ENCODE data around the gene ROBO1.

Gene ROBO1

DNA sequence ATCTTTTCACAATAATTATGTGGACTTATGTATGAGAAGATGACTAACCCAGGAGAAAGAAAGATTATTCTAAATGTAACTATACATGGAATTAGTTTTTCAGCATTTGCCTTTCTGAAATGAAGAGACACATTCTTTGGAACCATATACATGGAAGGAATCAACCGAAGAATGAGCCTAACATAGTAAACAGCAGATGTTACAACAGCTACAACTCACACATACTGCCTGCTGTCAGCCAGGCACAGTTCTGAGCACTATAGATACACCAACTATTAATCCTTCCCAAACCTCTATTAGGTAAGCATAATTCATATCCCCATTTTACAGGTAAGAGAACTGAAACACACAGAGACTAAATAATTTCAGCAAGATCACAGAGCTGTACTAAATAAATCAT is 840.0 kb downstream of the ROBO1 start:
- DNase-seq (ENCODE audit: low read depth in 2 of 2, low spot score in 1 of 2), result no peak

DNA sequence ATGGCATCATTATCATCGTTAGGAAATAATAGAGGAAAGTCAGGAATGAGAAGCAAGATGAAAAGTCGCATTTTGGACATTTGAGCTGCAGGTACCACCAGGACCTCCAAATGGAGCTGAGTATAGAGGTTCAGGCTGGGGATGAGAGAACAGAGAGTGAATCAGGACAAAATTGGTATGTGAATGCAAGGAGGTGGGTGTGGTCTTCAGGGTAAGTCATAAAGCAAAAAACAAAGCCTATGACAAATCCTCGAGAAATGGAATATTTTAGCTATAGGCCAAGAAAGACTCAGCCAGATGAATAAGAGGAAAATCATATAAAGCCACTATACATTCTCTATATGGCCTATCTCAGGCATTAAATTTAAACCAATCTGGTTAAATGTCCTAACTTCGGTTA is 841.3 kb downstream of the ROBO1 start:
- no peak for DNase-seq (ENCODE audit: low read depth in 2 of 2, low spot score in 1 of 2)

DNA sequence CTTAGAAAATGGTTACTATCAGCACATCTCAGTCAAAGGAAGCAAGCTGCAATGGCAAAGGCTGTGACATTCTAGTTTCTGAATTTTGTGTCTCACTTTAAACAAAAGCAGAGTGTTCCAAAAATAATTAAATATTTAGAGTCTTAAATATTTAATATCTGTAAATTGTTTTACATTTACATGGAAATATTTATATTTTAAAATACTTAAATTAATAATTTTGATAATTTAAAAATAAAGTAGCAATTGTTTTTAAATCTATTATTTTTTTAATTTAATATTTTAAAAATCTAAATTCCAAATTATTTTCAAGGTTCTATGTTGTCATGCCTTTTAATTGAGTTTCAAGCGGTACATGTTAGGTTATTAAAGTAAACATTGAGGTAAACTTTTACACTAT is 843.1 kb downstream of the ROBO1 start:
- DNase-seq (ENCODE audit: low read depth in 2 of 2, low spot score in 1 of 2), result no peak

DNA sequence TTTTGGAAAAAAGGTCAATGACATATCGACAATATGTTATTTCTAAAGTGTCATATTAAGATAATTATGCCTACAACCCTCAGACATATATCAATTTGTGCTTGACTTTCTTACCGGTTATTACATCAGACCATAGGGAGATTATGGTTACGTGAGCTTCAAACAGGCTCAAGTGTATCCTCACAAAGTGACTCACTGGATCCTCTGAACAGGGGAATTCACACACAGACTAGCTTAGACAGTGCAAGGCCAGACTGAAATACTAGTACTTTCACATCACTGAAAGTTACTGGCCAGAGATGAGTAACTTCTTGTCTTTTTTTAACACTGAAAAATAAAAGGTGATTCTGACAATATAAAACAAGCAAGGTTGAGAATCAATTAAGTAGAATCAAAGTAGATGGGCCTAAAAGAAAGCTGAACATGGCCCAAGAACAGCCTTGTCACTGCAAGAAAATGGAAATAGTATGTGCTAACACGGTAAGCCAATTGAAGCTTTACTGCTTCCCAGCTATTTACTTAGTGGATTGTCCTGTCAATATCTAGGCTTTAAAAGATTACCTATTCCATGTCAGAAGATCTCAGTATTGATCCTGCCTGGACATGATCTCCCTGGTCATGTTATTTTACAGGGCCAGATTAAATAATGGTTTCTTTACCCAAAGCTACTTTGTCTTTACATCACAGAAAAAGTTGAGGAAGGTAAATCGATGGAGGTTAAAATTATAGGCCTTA is 848.6 kb downstream of the ROBO1 start:
- DNase-seq (ENCODE audit: low read depth in 2 of 2, low spot score in 1 of 2), result no peak

DNA sequence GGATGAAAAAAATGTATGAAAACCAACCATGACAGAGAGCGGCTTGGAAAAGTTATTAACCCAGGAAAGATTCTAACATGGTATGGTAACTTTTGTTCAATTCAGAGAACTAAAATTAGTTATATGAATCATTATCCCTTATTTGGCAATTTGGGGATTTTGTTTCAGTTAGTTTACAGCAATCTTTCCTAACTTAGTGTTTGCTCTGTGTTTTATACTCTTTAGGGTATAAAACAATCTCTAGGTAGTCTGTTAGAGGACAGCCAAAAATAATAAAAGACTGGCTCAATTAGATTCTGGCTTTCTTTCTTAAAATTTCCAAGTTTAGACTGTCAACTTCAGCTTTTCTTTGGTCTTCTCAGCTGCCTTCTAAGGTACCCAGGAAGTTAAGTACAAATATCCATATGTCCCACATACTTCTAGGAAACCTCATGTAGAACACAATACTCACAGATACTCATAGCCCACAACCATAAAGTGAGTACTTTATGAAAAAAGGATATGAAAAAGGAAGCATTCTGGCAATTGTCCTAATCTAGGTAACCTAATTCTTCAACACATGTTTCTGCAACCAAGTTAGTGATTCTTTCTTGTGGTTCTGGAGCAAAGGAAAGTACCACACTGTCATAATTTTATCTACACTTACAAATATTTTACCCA is 849.3 kb downstream of the ROBO1 start:
- DNase-seq (ENCODE audit: low read depth in 2 of 2, low spot score in 1 of 2), result no peak

DNA sequence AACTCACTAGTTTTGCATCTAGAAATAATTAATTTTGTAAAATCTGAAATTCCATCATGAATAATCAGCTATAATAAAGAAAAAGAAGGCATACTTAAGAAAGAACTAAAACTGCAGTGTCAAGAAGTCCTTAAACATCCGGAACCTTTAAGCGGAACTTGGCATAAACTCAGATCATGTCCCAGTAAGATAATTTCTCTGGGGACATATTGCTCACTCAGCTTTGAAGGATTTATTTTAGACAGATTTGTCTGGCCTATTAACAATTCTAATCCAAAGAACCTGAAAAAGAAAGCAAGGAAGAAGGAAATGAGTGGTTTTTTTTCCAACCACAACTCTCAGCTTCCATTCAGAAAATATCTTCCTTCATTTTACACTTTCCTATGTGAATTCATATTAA is 850.3 kb downstream of the ROBO1 start:
- DNase-seq (ENCODE audit: low read depth in 2 of 2, low spot score in 1 of 2), result no peak

DNA sequence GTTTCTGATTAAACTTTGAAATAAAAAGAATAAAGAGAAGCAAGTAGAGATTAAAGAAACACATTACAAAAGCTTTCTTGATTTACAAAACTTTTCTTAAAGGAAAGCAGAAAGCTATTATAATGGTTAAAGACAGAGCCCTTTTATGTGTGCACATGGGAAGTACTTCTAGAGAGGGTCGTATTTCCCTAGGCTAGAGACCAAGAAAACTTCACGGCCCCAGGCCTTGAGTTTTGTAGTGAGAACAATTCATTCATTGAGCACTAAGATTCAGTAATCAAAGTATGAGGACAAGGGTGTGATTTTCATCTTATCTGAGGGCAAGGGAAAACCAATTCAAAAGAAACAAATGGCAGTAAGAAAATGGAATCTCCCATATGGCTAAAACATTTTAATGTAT is 854.1 kb downstream of the ROBO1 start:
- no peak for DNase-seq (ENCODE audit: low read depth in 2 of 2, low spot score in 1 of 2)

DNA sequence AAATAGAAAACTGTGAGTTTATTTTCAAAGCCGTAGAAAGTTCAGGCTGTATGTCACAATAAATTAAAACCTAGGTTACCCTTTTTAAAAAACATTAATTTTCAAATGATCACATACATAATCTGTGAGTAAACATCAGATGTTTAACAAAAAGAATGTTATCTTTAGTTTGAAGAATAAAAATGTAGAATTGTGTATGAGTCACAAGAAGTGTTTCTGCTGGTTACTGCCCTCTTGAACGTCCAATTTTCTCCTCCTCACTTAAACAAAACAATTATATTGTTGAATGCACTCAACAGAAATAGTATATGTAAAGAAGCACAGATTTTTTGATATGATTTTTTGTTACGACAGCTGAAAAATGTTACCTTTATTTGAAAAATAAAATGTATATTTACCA is 855.1 kb downstream of the ROBO1 start:
- DNase-seq (ENCODE audit: low read depth in 2 of 2, low spot score in 1 of 2), result no peak

DNA sequence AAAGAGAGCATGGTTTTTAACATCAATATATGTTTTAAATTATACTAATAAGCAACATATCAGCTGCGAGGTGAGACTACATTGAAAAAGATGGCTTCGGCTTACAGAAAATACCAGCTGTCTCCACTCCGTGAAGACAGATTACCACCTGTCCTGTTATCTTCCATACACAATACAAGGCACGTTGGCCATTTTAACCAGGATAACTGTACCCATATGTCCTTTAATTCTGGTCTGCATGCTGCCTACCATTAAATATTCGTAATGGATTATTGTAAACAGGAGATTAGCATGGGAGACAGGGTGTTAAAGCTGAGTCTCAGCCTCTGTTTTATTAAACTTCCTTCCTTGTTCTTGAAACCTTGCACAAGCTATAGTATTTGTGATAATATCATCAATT is 855.5 kb downstream of the ROBO1 start:
- DNase-seq (ENCODE audit: low read depth in 2 of 2, low spot score in 1 of 2), result no peak

DNA sequence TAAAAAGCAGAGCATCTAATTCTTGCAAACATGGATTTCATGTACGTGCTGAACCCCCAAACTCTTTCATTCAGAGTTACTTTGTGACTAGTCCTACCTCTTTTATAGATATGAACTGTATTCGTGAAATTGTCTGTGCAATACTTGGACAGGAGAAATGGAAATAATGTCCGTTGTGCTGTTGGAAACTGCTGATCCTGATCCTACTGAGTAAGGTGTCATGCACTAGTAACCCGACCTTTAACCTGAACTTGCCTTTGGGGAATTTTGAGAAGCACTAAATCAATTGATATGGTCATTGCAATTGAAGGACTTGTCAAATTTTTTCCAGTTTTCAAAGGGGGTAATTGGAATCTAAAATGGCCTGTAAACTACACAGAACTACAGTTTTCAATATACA is 856.4 kb downstream of the ROBO1 start:
- DNase-seq (ENCODE audit: low read depth in 2 of 2, low spot score in 1 of 2), result no peak

DNA sequence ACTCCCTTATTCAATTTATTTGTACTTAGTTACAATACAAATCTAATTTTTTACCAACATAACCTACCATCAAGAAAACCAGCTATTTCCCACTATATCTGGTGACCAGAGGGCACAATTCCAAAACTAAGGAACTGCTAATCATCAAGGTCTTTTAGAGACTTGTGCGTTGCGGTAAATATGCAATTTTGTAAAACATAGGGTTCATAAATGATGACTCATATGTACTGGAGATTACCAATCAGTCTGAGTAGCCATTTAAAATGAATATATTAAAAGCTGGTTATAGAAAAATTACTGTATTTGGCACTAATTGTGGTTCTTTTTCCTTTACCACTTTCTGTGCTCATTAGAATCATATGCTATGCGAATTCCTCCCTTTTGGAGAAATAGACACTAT is 859.6 kb downstream of the ROBO1 start:
- DNase-seq (ENCODE audit: low read depth in 2 of 2, low spot score in 1 of 2), result no peak

DNA sequence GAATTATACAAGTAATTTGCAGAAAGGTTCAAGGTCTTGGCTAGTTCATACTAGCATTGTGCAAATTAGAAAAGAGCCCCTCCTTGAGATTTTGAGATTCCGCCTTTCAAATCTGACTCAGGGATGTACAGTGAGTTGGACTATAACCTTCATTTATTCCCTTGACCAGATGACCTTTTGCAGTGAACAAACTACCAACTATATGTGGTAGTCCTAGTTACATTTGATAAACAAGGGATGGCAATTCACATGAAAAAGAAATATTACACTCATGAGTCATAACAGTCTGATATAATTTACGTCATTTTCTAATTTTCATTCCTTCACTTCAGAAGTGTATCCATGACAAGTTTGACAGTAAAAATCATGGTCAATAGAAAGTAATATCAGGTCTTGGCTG is 860.4 kb downstream of the ROBO1 start:
- no peak for DNase-seq (ENCODE audit: low read depth in 2 of 2, low spot score in 1 of 2)

DNA sequence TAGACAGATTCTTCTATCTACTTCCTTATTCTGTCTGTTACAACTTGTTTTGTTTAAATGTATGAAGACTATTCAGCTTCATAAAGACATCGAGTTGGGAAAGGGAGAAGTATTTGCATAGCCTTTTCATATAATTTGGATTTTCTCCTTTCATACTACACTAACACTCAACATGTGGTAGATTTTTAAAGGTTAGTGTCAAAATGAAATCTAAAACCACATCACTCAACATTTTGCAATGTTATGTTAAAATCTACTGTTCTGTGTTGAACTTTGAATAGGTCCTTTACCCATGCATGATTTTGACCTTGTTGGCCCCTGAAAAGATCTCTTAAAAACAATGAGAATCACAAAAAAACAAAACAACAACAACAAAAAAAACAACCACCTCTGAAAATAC is 860.9 kb downstream of the ROBO1 start:
- no peak for DNase-seq (ENCODE audit: low read depth in 2 of 2, low spot score in 1 of 2)

DNA sequence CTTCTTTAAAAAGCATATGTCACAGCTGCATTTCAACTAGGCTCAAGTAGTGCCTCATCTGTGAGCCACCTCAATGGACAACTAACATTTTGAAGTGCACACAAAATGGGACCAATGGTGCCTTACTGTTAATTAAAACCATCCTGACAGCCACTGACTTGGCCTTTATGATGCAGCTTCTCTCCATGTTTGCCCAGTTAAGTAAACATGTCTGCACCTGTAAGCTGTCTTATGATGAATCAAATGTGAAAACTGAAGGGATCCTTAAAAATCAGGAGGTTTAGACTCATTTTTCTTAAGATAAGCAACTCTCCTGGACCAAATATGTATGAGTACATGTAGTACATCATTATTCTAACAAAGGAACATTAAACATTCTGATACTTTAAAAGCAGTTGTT is 861.6 kb downstream of the ROBO1 start:
- no peak for DNase-seq (ENCODE audit: low read depth in 2 of 2, low spot score in 1 of 2)

DNA sequence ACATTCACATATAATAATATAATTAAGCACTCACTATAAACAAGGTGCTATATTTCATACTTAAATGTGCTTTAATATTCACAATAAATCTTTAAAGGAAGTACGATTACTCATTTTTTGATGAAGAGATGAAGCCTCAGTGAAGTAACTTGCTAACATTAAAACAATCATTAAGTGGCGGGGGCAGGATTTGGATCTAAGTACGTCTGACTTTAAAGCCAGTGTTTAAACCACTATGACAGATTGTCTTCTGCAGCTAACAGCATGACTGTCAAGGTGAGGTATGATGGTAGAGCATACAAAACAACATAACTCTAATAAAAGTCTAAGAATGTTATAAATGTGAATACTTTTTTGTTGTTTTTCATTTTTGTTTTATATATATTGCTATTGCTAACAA is 862.1 kb downstream of the ROBO1 start:
- no peak for DNase-seq (ENCODE audit: low read depth in 2 of 2, low spot score in 1 of 2)

DNA sequence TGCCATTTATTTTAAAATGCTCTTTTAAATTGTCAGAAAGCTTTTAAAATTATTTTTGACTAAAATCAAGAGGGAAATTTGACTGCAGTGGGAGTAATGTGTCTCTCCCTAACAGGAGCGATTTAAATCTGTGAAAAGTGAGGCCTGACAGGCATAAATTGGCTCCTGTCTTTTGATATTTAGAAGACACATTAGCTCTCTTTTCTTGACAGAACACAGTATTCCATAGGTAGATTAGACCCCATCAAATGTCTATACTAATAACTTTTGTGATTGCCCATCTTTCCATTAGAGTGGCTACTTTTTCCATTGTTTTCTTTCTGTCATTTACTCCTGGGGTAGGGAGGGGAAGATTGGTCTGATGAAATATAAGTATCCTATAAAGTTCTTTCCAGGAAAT is 866.3 kb downstream of the ROBO1 start:
- no peak for DNase-seq (ENCODE audit: low read depth in 2 of 2, low spot score in 1 of 2)

DNA sequence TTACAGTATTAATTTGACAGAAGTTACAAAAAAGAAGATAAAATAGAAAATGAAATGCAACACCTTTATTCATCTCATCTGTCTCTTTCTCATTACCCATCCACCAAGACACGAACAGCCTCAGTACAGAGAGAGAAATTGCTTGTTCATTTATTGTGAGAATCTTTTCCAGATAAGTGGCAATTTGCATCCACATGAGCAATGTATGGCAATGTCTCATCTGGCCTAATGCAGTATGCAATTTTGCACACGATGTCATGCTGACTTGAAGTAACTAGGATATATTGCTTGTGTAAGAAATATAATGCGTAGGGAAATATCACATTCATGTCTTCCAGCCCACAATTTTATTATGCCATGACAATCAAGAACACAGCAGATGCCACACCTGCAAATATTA is 866.9 kb downstream of the ROBO1 start:
- DNase-seq (ENCODE audit: low read depth in 2 of 2, low spot score in 1 of 2), result no peak

DNA sequence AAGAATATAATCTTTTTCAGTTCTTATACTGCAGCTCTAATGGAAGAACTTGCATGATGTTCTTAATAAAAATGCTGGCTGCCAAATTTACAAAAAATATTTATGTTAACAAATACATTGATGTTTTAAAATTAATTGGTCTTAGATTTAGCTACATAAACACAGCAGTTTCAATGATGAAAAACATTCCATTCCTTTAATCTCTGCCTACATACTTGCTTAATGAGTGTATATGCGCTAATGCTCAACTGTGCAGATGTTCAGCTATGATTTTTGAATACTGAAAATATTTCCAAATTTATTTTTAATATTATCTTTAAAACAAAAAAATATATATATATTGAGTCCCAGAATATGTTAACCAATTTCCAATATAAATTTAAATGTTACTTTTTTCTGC is 867.4 kb downstream of the ROBO1 start:
- no peak for DNase-seq (ENCODE audit: low read depth in 2 of 2, low spot score in 1 of 2)

DNA sequence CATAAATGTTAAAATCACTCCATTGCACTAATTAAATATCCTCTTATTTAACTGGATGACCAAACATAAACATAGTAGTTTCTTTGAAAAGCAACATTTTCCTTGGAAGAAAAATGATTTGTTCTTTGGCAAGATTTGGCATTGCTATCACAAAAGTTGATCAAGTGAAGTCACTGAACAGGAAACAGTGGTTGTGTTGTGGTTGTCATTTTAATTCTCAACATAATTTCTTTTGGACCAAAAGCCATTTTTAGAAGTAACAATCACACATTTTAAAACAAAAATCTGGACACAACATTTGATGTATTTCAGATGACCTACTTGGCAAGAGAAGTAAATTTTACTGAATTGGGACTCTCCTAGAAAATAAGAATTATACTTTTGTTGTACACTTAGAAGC is 872.3 kb downstream of the ROBO1 start:
- DNase-seq (ENCODE audit: low read depth in 2 of 2, low spot score in 1 of 2), result no peak

DNA sequence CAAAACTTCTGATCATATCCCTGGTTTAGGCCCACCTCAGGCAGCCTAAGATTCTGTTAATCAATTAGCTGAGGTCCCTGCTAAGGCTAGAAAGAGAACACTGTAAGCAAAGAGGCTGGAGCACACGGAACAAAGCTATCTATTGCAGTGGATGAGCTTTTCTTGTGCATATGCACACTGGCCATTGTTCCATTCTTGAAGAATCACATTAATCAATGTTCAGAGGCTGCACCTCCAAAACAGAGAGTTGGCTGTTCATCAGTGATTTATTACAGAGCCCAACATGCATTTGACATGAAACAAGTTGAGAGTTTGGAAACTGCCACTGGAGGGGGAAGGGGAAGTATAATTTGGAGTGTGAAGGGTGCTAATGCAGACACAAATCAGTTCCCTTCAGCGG is 873.0 kb downstream of the ROBO1 start:
- no peak for DNase-seq (ENCODE audit: low read depth in 2 of 2, low spot score in 1 of 2)

DNA sequence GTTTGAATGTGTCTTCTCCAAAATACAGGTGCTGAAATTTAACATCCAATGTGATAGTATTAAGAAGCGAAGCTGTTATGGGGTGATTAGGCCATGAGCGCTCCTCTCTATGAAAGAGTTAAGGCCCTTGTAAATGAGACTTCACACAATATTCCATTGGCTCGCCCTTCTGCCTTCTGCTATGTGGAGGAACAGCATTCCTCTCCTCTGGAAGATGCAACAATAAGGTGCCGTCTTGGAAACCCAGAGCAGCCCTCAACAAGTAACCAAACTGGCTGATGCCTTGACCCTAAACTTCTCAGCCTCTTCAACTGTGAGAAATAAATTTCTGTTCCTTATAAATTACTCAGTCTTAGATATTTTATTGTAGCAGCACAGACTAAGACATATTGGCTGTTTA is 874.6 kb downstream of the ROBO1 start:
- no peak for DNase-seq (ENCODE audit: low read depth in 2 of 2, low spot score in 1 of 2)

DNA sequence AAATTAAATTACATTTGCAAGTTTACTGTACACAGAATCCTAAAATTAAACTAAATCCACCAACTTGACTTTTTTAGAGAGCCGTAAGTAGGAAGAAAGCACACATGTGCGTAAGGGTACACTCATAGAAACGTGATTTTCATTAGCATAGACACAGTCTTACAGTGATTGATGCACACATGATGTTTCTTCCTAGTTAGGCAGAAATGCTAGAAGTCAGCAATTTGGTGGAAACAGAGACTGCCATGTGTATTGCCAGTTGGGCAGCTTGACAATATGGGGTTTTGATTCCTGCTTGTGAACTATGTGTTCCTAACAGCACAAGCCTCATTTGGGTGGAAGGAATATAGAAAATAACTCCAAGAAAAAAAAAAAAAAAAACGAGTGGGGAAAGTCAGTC is 878.5 kb downstream of the ROBO1 start:
- DNase-seq (ENCODE audit: low read depth in 2 of 2, low spot score in 1 of 2), result no peak

DNA sequence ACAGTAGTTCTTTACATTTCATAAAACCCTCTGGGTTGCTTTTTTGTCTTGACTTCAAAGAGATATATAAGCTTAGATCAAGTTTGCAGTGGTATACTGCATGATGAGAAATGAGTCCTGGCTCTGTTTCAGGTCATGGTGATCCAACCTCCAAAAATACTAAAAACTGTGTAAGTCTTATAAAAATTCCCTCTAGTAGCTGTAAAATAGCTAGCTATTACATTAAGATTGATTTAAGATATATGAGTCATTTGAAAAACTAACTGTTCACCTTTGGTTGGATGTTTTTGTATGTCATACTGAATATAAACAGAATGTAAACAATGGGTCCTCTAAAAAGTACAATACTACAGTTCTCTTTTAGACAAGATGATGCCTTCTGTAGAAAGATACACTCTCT is 879.2 kb downstream of the ROBO1 start:
- DNase-seq (ENCODE audit: low read depth in 2 of 2, low spot score in 1 of 2), result no peak

Measured in stimulated activated CD8-positive, alpha-beta memory T cell treated with anti-CD3 and anti-CD28 coated beads, Interleukin-4, amount 100 ng/mL, for 4 hours (primary cell).